Inflammatory macrophage (primary cell): ENCODE measurements around the gene GDNF.
A peak's percentile ranks its signal among the peaks of the same experiment; 100 is the strongest.

Experiments
- DNase-seq, 2 donors: peaks; one replicate each; pipeline ENCODE4 v3.0.0-alpha.2; 2020 to 2022

The GDNF gene

DNA sequence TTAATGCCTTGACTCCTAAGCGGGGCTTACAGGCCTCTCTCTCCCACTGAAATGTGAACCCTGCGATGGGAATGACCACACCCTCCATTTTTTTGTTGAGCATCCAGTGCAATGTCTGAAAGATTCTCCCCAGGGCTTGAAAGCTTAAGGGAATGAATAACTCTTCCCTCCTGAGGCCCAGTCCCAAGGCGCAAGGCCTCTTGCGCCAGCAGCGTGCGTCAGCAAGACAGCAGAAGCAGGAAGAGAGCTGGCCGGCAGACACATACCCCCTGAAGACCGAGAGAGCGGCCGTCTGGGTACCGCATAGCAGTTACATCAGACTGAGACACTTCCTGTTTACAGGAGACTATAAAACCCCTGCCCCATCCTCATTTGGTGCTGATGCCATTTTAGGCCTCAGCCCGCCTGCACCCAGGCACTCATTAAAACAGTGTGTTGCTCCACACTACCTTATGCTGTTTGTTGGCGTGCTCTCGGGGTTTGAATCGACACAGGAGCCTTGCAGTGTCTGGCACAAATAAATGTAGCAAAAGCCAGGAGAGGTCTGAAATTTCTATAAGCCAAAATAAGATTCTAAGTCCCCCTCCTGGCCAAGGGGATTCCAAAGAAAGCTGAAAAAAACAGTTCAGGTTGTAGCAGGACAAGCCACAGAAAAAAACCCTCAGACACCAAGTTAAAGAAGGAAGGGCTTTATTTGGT, 62.3 kb downstream of the GDNF start:
- DNase-seq = no peak

GRCh38 chr5:37776826-37777225, 63.0 kb downstream of the GDNF start:
- DNase-seq = no peak

- peak; percentile 52 to 59 for DNase-seq
These were observed 64.8 kb downstream of the GDNF start for GRCh38 chr5:37774912-37775483.

- no peak for DNase-seq
These were observed 66.0 kb downstream of the GDNF start for GRCh38 chr5:37773809-37774208.

DNA sequence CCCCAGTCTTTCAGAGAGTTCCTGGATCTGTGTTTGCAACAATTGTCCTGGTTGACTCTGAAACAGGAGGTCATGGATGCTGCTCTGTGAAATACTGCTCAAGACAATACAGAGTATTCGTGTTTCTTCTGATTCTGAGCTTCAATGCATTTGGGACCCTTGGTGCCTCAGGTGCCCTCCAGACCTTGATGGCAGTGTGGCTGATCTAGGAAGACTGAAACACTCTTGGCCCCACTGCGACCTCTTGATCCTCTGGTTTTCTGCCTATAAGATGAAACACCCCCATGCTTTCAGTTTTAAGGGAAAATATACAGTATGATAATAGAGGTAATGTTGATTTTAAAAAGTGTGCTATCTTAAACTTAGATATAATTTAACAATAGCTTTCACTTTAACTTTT, 67.6 kb downstream of the GDNF start:
- no peak for DNase-seq

- DNase-seq = no peak
These were observed 68.1 kb downstream of the GDNF start for GRCh38 chr5:37771731-37772130.

- no peak for DNase-seq
These were observed 68.6 kb downstream of the GDNF start for GRCh38 chr5:37771203-37771611.

DNA sequence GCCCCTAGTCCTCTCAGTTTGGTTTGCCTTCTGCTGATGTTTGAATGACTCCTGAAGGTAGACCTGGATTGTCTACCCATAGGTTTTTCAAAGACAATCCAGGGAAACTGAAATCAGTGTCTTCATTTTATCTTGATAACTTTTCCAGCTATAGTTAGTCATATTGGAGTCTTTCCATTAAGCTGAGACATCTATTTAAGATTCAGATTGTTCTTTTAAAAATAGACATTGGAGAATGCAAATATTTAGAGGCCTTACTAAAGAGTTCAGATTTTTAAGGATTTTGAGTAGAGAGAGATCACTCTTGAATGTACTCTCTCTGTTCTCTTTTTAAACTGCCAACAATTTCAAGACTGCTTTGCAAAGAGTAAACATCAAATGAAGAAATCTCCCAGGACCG, 69.1 kb downstream of the GDNF start:
- no peak for DNase-seq

DNA sequence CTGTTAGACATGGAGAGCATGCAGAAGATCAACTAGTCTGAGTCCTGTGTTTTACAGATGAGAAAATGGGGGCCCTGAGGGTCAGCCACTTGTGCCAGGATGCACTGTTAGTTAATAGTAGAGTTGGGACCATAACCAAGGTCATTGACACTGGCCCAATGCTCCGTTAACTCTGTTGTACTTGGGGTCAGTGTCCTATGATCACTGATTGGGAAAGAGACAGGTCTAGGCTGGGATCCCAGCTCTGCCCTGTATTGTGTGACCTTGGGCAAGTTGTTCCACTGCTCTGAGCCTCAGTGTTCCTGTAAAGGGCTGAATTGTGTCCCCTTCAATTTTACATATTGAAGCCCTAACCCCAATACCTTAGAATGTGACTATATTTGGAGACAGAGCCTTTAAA, 70.0 kb downstream of the GDNF start:
- DNase-seq = no peak

DNA sequence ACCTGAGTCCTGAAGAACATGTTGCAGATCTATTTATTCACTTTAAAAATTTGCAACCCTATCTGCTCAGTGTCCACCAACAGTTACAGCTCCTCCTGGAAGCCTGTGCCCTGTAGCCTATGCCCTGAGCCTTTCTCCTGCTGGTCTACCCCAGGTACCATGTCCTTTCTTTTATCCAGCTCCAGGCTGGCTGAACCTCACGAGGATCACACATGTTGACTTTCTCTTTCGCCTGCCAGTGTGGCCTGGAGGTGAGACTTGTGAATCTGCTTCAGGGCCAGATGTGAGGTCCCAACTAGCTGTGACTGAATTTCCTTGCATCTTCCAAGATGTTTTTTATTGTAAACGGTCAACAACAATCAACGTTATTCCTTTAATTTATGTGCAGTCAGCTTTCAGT, 70.7 kb downstream of the GDNF start:
- DNase-seq = no peak

DNA sequence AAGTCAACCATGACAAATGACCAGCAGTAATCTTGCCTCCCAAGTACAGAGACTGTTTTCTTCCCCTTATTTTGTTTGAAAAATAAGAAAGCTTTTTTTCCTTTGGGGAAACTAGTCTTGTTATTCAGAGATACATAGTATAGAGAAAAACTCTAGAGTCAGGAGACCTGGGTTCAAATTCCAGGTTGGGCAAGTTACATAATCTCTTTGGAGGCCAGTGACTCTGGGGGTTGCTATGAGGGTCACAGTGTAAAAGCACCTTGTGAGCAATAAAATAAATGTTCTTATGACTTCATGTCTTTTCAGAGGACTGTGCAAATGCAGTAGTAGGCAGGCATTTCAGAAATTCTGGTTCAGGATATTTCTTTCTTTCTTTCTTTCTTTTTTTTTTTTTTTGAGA, 71.5 kb downstream of the GDNF start:
- no peak for DNase-seq

DNA sequence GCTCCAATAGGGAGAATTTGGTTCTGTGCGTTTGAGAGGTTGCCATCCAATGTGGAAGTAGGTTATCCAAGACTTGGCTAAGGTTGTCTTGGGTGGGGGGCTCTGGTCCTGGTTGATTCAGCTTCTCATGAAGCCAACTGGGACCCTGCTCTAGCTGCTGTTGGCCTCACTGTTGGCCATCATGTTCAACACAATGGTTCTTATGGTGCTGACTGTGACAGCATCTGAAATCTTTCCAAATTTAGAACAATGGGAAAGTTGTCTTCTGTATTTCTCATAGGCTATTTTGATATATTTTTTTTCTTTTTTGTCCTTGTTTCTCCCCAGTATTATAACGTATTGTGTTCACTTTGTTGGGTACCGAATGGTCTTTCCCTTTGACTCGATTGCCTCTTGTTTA, 71.9 kb downstream of the GDNF start:
- DNase-seq = no peak

DNA sequence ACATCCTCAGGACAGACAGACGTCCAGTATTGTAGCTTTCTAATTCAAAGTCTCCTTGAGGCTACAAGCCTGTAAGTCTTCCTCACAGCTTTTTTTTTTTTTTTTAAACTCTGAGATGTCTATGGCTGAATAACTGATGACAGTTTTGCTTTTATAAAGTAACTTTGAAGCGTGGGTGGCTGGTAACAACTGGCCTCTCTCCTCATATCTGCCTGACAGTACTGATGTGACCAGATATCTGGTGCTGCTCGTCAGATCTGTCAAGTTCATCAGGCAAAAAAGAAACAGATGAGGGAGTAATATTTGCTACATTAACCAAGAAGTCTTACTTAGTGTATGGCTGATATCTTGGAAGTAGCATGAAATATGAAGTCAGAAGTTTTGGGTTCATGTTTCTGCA, 72.6 kb downstream of the GDNF start:
- DNase-seq = no peak
